ENCODE measurements around the gene CXorf38. TPM values are rescaled to one million over a fixed set of nuclear protein-coding genes. Genes with fewer than 3 reads are reported as not detected.
A peak's percentile ranks its signal among the peaks of the same experiment; 100 is the strongest.

The CXorf38 gene
- total and polyA plus RNA-seq, 2 experiments from 2014 or later: 9.4 to 12.9 TPM

- H3K36me3 ChIP-seq (ENCODE audit: low read depth): no peaks in the 10 kb centered on the region; the same call in 1 of the 2 replicates
- H3K4me1 ChIP-seq (ENCODE audit: insufficient read depth): no peaks in the 10 kb centered on the region
- H3K4me2 ChIP-seq (ENCODE audit: unreplicated experiment): no peak overlapping the region
- peak; percentile 14 for DNase-seq
- H4K20me1 ChIP-seq (ENCODE audit: insufficient read depth): no peaks in the 10 kb centered on the region
- no peaks in the 10 kb centered on the region for H3K9me2 ChIP-seq (ENCODE audit: insufficient read depth)
- 78 to 83% methylated on average over 5 of the region's 5 CpGs for WGBS, 2 experiments (ENCODE audit: low coverage in 1 of 2, low lambda C conversion rate in 2 of 2, missing lambda C conversion rate in 2 of 2)
- H2AFZ ChIP-seq: no peak overlapping the region
- in situ Hi-C loops (cut with MboI): no loop called here
- H3K9me3 ChIP-seq (ENCODE audit: low read depth): no peaks in the 10 kb centered on the region
- no peak for TF ChIP-seq EZH2phosphoT487 (IDR thresholded peaks at IDR 0.05; ENCODE audit: insufficient read depth, low read depth)
- H3F3A ChIP-seq (ENCODE audit: insufficient read depth): no peaks in the 10 kb centered on the region
- H3K9ac ChIP-seq: no peak overlapping the region
- H3K27me3 ChIP-seq (replicated peaks; ENCODE audit: insufficient read depth): no peaks in the 10 kb centered on the region
- no peak overlapping the region for H3K27ac ChIP-seq
- no peaks in the 10 kb centered on the region for H3K79me2 ChIP-seq (ENCODE audit: insufficient read depth)
- no peak overlapping the region for H3K4me3 ChIP-seq
Observed at GRCh38 chrX:40628506-40628905, 18.9 kb downstream of the CXorf38 start.

- Histone ChIP-seq H3K4me2 (ENCODE audit: unreplicated experiment) (no peak overlapping the region), H3K79me2 (ENCODE audit: insufficient read depth) (no peaks in the 10 kb centered on the region), H3K9me2 (ENCODE audit: insufficient read depth) (no peaks in the 10 kb centered on the region), H3K27ac (no peak overlapping the region), H3K9ac (no peak overlapping the region), H2AFZ (no peak overlapping the region), H3K27me3 (replicated peaks; ENCODE audit: insufficient read depth) (no peaks in the 10 kb centered on the region), H4K20me1 (ENCODE audit: insufficient read depth) (no peaks in the 10 kb centered on the region), H3F3A (ENCODE audit: insufficient read depth) (no peaks in the 10 kb centered on the region), H3K4me1 (ENCODE audit: insufficient read depth) (no peaks in the 10 kb centered on the region), H3K4me3 (no peak overlapping the region), H3K36me3 (ENCODE audit: low read depth) (no peaks in the 10 kb centered on the region; the same call in 1 of the 2 replicates), H3K9me3 (ENCODE audit: low read depth) (no peaks in the 10 kb centered on the region)
- no peak for DNase-seq
- TF ChIP-seq EZH2phosphoT487 (IDR thresholded peaks at IDR 0.05; ENCODE audit: insufficient read depth, low read depth) (no peak), EZH2 (IDR thresholded peaks at IDR 0.05; ENCODE audit: insufficient read depth, poor library complexity, severe bottlenecking) (no peak)
- WGBS, 2 experiments (ENCODE audit: low coverage in 1 of 2, low lambda C conversion rate in 2 of 2, missing lambda C conversion rate in 2 of 2): 77 to 85% methylated on average over 3 to 4 of the region's 4 CpGs
- in situ Hi-C loops (cut with MboI): no loop called here
Observed at GRCh38 chrX:40625294-40625693, 22.1 kb downstream of the CXorf38 start.

- TF ChIP-seq EZH2phosphoT487 (IDR thresholded peaks at IDR 0.05; ENCODE audit: insufficient read depth, low read depth) (no peak), EZH2 (IDR thresholded peaks at IDR 0.05; ENCODE audit: insufficient read depth, poor library complexity, severe bottlenecking) (no peak)
- no peaks in the 10 kb centered on the region for H3K4me1 ChIP-seq (ENCODE audit: insufficient read depth)
- H3K9me2 ChIP-seq (ENCODE audit: insufficient read depth): no peaks in the 10 kb centered on the region
- H3F3A ChIP-seq (ENCODE audit: insufficient read depth): no peaks in the 10 kb centered on the region
- WGBS, 2 experiments (ENCODE audit: low coverage in 1 of 2, low lambda C conversion rate in 2 of 2, missing lambda C conversion rate in 2 of 2): 96 to 100% methylated on average over 11 to 31 of the region's 32 CpGs
- H2AFZ ChIP-seq: no peak overlapping the region
- no peaks in the 10 kb centered on the region for H4K20me1 ChIP-seq (ENCODE audit: insufficient read depth)
- H3K36me3 ChIP-seq (ENCODE audit: low read depth): no peaks in the 10 kb centered on the region
- H3K4me3 ChIP-seq: no peak overlapping the region
- no peaks in the 10 kb centered on the region for H3K79me2 ChIP-seq (ENCODE audit: insufficient read depth)
- in situ Hi-C loops (cut with MboI): no loop called here
- no peak for DNase-seq
- no peaks in the 10 kb centered on the region for H3K27me3 ChIP-seq (replicated peaks; ENCODE audit: insufficient read depth)
- no peak overlapping the region for H3K4me2 ChIP-seq (ENCODE audit: unreplicated experiment)
- H3K9ac ChIP-seq: no peak overlapping the region
- no peaks in the 10 kb centered on the region for H3K9me3 ChIP-seq (ENCODE audit: low read depth)
- H3K27ac ChIP-seq: no peak overlapping the region
Observed at GRCh38 chrX:40623665-40624064, 23.7 kb downstream of the CXorf38 start.

GRCh38 chrX:40623139-40623536 lies 24.2 kb downstream of the CXorf38 start, which contains the start of gene MPC1L:
TSS of gene MPC1L (plus strand) at chrX:40623428. CDS start at chrX:40623566, 138 bp downstream.
- H3K27ac ChIP-seq: no peak within 1 kb of the TSS
- H4K20me1 ChIP-seq (ENCODE audit: insufficient read depth): no peaks in the 10 kb centered on the region
- H3K9ac ChIP-seq: no peak within 1 kb of the TSS
- no peak within 1 kb of the TSS for H2AFZ ChIP-seq
- TF ChIP-seq EZH2 (IDR thresholded peaks at IDR 0.05; ENCODE audit: insufficient read depth, poor library complexity, severe bottlenecking) (no peak), EZH2phosphoT487 (IDR thresholded peaks at IDR 0.05; ENCODE audit: insufficient read depth, low read depth) (no peak)
- H3K9me2 ChIP-seq (ENCODE audit: insufficient read depth): no peaks in the 10 kb centered on the region
- no peak for DNase-seq
- H3K9me3 ChIP-seq (ENCODE audit: low read depth): no peaks in the 10 kb centered on the region
- in situ Hi-C loops (cut with MboI): no loop called here
- H3F3A ChIP-seq (ENCODE audit: insufficient read depth): no peaks in the 10 kb centered on the region
- no peaks in the 10 kb centered on the region for H3K27me3 ChIP-seq (replicated peaks; ENCODE audit: insufficient read depth)
- H3K4me1 ChIP-seq (ENCODE audit: insufficient read depth): no peaks in the 10 kb centered on the region
- no peak within 1 kb of the TSS for H3K4me3 ChIP-seq
- H3K79me2 ChIP-seq (ENCODE audit: insufficient read depth): no peaks in the 10 kb centered on the region
- no peak within 1 kb of the TSS for H3K4me2 ChIP-seq (ENCODE audit: unreplicated experiment)
- 97 to 99% methylated on average over 24 to 26 of the region's 38 CpGs for WGBS, 2 experiments (ENCODE audit: low coverage in 1 of 2, low lambda C conversion rate in 2 of 2, missing lambda C conversion rate in 2 of 2)
- H3K36me3 ChIP-seq (ENCODE audit: low read depth): no peaks in the 10 kb centered on the region

All from GM23248 (cell line).